Measurements from ENCODE around the gene NUF2.
"Not testable (repeated sequence)": the region's sequence is repeated elsewhere in the genome, so short reads cannot be mapped to it uniquely, and the experiment has no call there.

Gene NUF2

GRCh38 chr1:163307479-163308171, 14.1 kb upstream of the NUF2 start:
- TF ChIP-seq, protein P1, sequence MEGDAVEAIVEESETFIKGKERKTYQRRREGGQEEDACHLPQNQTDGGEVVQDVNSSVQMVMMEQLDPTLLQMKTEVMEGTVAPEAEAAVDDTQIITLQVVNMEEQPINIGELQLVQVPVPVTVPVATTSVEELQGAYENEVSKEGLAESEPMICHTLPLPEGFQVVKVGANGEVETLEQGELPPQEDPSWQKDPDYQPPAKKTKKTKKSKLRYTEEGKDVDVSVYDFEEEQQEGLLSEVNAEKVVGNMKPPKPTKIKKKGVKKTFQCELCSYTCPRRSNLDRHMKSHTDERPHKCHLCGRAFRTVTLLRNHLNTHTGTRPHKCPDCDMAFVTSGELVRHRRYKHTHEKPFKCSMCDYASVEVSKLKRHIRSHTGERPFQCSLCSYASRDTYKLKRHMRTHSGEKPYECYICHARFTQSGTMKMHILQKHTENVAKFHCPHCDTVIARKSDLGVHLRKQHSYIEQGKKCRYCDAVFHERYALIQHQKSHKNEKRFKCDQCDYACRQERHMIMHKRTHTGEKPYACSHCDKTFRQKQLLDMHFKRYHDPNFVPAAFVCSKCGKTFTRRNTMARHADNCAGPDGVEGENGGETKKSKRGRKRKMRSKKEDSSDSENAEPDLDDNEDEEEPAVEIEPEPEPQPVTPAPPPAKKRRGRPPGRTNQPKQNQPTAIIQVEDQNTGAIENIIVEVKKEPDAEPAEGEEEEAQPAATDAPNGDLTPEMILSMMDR (IDR thresholded peaks at IDR 0.05; ENCODE audit: insufficient read depth, low read depth, low read length, missing control alignments): no peak
- no peak for DNase-seq (ENCODE audit: low read depth)
- no peak overlapping the region for H3K4me3 ChIP-seq (ENCODE audit: low read depth, low read length)

- H3K4me3 ChIP-seq (ENCODE audit: low read depth, low read length): no peak overlapping the region
- DNase-seq (ENCODE audit: low read depth): no peak
- TF ChIP-seq, protein P1 (IDR thresholded peaks at IDR 0.05; ENCODE audit: insufficient read depth, low read depth, low read length, missing control alignments): no peak
These were observed 12.9 kb upstream of the NUF2 start for GRCh38 chr1:163308811-163309210.

- TF ChIP-seq, protein P1 (IDR thresholded peaks at IDR 0.05; ENCODE audit: insufficient read depth, low read depth, low read length, missing control alignments): peak; percentile 44
- DNase-seq (ENCODE audit: low read depth): peak; percentile 53
- no peak overlapping the region for H3K4me3 ChIP-seq (ENCODE audit: low read depth, low read length)
These were observed 5.9 kb upstream of the NUF2 start for GRCh38 chr1:163315773-163316374.

DNA sequence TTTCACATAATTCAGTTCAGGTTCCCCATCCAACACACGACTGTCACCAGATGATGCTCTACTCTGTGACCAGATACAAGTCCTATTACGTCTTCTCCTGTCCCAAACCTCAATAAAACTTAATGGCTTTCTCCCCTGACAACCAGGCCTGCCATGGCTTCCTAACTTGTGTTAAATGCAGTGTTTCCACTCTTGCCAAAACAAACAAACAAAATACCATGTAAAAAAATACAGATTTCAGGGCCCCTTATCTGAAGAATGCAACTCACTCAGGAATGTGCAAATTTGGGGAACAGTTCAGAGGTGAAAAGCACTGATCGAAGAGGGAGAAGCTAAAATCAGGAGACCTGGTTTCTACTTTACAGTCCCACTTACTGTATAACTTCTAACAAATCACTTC, 863 bp upstream of the NUF2 start:
- DNase-seq (ENCODE audit: low read depth): peak; percentile 3
- H3K4me3 ChIP-seq (ENCODE audit: low read depth, low read length): peak overlapping the region; percentile 94
- TF ChIP-seq, protein P1 (IDR thresholded peaks at IDR 0.05; ENCODE audit: insufficient read depth, low read depth, low read length, missing control alignments): no peak

DNA sequence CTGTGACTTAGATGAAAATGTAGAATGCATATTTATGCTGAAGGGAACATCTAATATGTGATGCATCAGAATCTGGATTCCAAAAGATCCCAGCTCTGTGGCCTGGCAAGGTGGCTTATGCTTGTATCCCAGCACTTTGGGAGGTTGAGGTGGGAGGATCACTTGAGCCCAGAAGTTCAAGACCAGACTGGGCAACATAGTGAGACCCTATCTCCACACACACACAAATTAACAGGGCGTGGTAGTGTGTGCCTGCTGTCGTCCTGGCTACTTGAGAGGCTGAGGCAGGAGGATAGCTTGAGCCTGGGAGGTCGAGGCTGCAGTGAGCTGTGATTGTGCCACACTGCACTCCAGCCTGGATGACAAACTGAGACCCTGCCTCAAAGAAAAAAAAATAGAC, 1.6 kb downstream of the NUF2 start:
- peak overlapping the region; percentile 89 for H3K4me3 ChIP-seq (ENCODE audit: low read depth, low read length)
- DNase-seq (ENCODE audit: low read depth): not testable (repeated sequence)

GRCh38 chr1:163331116-163331515, 9.4 kb downstream of the NUF2 start:
- H3K4me3 ChIP-seq (ENCODE audit: low read depth, low read length): no peak overlapping the region
- TF ChIP-seq, protein P1 (IDR thresholded peaks at IDR 0.05; ENCODE audit: insufficient read depth, low read depth, low read length, missing control alignments): no peak
- no peak for DNase-seq (ENCODE audit: low read depth)

- H3K4me3 ChIP-seq (ENCODE audit: low read depth, low read length): no peak overlapping the region
- TF ChIP-seq, protein P1 (IDR thresholded peaks at IDR 0.05; ENCODE audit: insufficient read depth, low read depth, low read length, missing control alignments): no peak
- no peak for DNase-seq (ENCODE audit: low read depth)
These were observed 13.5 kb downstream of the NUF2 start for GRCh38 chr1:163335216-163335615.

All from GM12865 (cell line).